GM12875 (cell line): Measurements from ENCODE around the gene CNTN1.

Experiments used
- H3K4me3 ChIP-seq: one replicate; pipeline ENCODE4 v1.5.1; 2011; ENCODE audit warnings: low read depth, low read length, control low read depth
- TF ChIP-seq, protein P1 (sequence below): IDR thresholded peaks from 2 replicates; pipeline ENCODE4 v1.5.1; 2011; ENCODE audit warnings: low read depth, mild to moderate bottlenecking, control low read depth, inconsistent platforms, low read length, moderate library complexity, borderline replicate concordance; ENCODE audit not compliant: insufficient read depth

The CNTN1 gene

DNA sequence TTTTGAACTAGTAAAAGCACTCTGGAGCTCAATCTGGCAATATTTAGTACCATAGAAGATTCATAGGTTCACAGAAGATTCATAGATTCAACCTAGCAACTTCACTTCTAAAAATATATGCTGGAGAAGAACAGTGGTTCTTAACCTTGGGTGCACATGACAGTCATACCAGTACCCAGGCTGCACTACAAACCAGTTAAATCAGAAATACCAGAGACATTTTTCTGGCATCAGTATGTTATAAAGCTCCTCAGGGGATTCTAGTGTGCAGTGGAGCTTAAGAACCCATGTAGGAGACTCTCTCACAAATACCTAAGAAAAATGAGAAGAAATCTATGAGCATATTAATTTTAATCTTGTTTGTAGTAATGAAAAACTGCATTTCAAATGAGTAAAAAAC is 46.6 kb downstream of the CNTN1 start:
- TF ChIP-seq, protein P1, sequence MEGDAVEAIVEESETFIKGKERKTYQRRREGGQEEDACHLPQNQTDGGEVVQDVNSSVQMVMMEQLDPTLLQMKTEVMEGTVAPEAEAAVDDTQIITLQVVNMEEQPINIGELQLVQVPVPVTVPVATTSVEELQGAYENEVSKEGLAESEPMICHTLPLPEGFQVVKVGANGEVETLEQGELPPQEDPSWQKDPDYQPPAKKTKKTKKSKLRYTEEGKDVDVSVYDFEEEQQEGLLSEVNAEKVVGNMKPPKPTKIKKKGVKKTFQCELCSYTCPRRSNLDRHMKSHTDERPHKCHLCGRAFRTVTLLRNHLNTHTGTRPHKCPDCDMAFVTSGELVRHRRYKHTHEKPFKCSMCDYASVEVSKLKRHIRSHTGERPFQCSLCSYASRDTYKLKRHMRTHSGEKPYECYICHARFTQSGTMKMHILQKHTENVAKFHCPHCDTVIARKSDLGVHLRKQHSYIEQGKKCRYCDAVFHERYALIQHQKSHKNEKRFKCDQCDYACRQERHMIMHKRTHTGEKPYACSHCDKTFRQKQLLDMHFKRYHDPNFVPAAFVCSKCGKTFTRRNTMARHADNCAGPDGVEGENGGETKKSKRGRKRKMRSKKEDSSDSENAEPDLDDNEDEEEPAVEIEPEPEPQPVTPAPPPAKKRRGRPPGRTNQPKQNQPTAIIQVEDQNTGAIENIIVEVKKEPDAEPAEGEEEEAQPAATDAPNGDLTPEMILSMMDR, result no peak

GRCh38 chr12:40742041-40742440 is 49.8 kb downstream of the CNTN1 start:
- TF ChIP-seq, protein P1, result no peak
- no peak overlapping the region for H3K4me3 ChIP-seq

More for the DNA sequence above, 46.6 kb downstream of the CNTN1 start:
- H3K4me3 ChIP-seq, result no peak overlapping the region

GRCh38 chr12:40745386-40745785 is 53.1 kb downstream of the CNTN1 start:
- TF ChIP-seq, protein P1, result no peak

GRCh38 chr12:40749863-40750262 is 57.6 kb downstream of the CNTN1 start:
- TF ChIP-seq, protein P1, result no peak
- H3K4me3 ChIP-seq, result no peak overlapping the region

More at GRCh38 chr12:40745386-40745785, 53.1 kb downstream of the CNTN1 start:
- H3K4me3 ChIP-seq, result no peak overlapping the region

GRCh38 chr12:40752011-40752410 is 59.8 kb downstream of the CNTN1 start:
- no peak overlapping the region for H3K4me3 ChIP-seq
- TF ChIP-seq, protein P1, result no peak

- TF ChIP-seq, protein P1, result no peak
- H3K4me3 ChIP-seq, result no peak overlapping the region
Observed at GRCh38 chr12:40760821-40761220, 68.6 kb downstream of the CNTN1 start.

DNA sequence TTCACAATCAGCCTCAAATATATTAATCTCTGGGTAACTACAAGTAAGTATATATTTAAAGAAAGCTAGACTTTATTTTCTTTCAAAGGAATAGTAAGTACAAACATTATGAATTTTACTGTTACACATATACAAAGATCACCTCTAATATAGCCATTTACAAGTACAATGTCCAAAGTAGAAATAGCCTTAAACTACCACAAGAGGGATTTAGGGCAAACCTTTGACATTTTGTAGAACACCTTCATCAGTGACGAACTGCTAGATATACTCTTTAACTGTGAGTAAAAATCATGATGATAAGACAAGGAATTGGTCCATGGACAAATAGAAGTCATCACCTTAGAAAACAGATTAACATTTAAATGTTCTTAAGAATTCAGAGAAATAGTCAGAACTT is 69.8 kb downstream of the CNTN1 start:
- TF ChIP-seq, protein P1, result no peak

More for the DNA sequence above, 69.8 kb downstream of the CNTN1 start:
- H3K4me3 ChIP-seq, result no peak overlapping the region
